ENCODE results near the gene NUP214.

DNA sequence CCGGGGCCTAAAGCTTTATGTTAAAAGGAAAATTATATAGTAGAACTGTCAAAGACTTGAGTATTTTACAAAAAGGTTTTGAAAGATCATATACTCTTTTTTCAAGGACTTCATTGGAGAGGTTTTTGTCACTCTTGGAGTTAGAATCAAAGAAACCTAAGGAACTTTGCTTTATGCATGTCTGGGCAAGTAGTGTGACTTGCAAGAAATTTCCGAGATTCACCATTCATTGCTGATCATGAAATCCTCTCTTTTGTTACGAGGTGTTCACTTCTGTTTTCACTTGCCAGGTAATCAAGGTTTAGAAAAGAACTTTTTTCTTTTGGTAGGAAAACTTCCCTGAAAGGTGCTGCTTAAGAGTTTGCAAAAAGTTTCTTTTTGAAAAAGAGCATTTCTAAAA is 64.8 kb downstream of the NUP214 start:
- TF ChIP-seq RAD21 (IDR thresholded peaks at IDR 0.05; ENCODE audit: low read depth): no peak
- TF ChIP-seq, protein P1, sequence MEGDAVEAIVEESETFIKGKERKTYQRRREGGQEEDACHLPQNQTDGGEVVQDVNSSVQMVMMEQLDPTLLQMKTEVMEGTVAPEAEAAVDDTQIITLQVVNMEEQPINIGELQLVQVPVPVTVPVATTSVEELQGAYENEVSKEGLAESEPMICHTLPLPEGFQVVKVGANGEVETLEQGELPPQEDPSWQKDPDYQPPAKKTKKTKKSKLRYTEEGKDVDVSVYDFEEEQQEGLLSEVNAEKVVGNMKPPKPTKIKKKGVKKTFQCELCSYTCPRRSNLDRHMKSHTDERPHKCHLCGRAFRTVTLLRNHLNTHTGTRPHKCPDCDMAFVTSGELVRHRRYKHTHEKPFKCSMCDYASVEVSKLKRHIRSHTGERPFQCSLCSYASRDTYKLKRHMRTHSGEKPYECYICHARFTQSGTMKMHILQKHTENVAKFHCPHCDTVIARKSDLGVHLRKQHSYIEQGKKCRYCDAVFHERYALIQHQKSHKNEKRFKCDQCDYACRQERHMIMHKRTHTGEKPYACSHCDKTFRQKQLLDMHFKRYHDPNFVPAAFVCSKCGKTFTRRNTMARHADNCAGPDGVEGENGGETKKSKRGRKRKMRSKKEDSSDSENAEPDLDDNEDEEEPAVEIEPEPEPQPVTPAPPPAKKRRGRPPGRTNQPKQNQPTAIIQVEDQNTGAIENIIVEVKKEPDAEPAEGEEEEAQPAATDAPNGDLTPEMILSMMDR (IDR thresholded peaks at IDR 0.05 in 2 of 3, conservative IDR thresholded peaks at IDR 0.05 in 1 of 3; ENCODE audit: borderline replicate concordance in 1 of 3, insufficient read depth in 1 of 3, low read depth in 2 of 3, low read length in 2 of 3): no peak
- no peak for TF ChIP-seq POLR2A (IDR thresholded peaks at IDR 0.05; ENCODE audit: borderline replicate concordance, extremely low read depth, insufficient read depth, insufficient read length)
- no peak for TF ChIP-seq EZH2 (IDR thresholded peaks at IDR 0.05)
- TF ChIP-seq ZNF274 (IDR thresholded peaks at IDR 0.05; ENCODE audit: low read depth, low read length): no peak
- TF ChIP-seq EGR1 (IDR thresholded peaks at IDR 0.05; ENCODE audit: low read depth): no peak
- no peak for TF ChIP-seq POLR2AphosphoS5 (IDR thresholded peaks at IDR 0.05; ENCODE audit: low read depth, low read length)
- TF ChIP-seq, protein P2, sequence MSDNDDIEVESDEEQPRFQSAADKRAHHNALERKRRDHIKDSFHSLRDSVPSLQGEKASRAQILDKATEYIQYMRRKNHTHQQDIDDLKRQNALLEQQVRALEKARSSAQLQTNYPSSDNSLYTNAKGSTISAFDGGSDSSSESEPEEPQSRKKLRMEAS (IDR thresholded peaks at IDR 0.05): no peak
- TF ChIP-seq, protein P3, sequence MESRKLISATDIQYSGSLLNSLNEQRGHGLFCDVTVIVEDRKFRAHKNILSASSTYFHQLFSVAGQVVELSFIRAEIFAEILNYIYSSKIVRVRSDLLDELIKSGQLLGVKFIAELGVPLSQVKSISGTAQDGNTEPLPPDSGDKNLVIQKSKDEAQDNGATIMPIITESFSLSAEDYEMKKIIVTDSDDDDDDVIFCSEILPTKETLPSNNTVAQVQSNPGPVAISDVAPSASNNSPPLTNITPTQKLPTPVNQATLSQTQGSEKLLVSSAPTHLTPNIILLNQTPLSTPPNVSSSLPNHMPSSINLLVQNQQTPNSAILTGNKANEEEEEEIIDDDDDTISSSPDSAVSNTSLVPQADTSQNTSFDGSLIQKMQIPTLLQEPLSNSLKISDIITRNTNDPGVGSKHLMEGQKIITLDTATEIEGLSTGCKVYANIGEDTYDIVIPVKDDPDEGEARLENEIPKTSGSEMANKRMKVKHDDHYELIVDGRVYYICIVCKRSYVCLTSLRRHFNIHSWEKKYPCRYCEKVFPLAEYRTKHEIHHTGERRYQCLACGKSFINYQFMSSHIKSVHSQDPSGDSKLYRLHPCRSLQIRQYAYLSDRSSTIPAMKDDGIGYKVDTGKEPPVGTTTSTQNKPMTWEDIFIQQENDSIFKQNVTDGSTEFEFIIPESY (IDR thresholded peaks at IDR 0.05; ENCODE audit: extremely low read depth, insufficient replicate concordance, low read length): no peak
- TF ChIP-seq SP1 (IDR thresholded peaks at IDR 0.05; ENCODE audit: low read depth): no peak
- TF ChIP-seq, protein P4, sequence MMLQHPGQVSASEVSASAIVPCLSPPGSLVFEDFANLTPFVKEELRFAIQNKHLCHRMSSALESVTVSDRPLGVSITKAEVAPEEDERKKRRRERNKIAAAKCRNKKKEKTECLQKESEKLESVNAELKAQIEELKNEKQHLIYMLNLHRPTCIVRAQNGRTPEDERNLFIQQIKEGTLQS (IDR thresholded peaks at IDR 0.05): no peak
